ENCODE measurements around the gene ICOS.
A peak's percentile ranks its signal among the peaks of the same experiment; 100 is the strongest.
"Not testable (repeated sequence)": the region's sequence is repeated elsewhere in the genome, so short reads cannot be mapped to it uniquely, and the experiment has no call there.

The ICOS gene

DNA sequence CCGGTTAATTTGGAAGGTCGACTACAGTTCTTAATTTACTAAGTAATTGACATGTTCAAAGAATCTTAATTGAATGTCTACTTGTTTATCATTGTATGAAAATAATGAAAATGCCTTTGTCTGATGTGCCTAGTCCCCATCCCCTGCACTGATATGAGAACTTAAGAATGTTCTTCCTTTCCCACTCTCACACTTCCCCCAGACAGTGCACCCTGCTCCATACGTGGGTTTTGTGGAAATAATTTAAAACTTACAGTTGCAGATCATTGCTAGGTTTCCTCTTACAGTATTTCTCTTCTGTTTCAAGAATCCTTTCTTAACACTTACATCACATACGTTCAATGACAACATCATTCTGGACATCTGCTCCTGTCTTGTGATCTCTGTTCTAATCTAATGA is 3.5 kb downstream of the ICOS start:
- TF ChIP-seq, protein P1, sequence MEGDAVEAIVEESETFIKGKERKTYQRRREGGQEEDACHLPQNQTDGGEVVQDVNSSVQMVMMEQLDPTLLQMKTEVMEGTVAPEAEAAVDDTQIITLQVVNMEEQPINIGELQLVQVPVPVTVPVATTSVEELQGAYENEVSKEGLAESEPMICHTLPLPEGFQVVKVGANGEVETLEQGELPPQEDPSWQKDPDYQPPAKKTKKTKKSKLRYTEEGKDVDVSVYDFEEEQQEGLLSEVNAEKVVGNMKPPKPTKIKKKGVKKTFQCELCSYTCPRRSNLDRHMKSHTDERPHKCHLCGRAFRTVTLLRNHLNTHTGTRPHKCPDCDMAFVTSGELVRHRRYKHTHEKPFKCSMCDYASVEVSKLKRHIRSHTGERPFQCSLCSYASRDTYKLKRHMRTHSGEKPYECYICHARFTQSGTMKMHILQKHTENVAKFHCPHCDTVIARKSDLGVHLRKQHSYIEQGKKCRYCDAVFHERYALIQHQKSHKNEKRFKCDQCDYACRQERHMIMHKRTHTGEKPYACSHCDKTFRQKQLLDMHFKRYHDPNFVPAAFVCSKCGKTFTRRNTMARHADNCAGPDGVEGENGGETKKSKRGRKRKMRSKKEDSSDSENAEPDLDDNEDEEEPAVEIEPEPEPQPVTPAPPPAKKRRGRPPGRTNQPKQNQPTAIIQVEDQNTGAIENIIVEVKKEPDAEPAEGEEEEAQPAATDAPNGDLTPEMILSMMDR (IDR thresholded peaks at IDR 0.05; ENCODE audit: extremely low read depth, insufficient read depth, missing control alignments), result no peak
- in situ Hi-C loops (cut with MboI; ENCODE audit: low pct_unique_long_range_greater_than_20kb, low sequenced_read_pairs, unreplicated experiment), result no loop called here
- no peak for DNase-seq (ENCODE audit: low spot score)

GRCh38 chr2:203943493-203944382 is 7.2 kb downstream of the ICOS start:
- TF ChIP-seq, protein P1 (IDR thresholded peaks at IDR 0.05; ENCODE audit: extremely low read depth, insufficient read depth, missing control alignments), result peak; percentile 3
- in situ Hi-C loops (cut with MboI; ENCODE audit: low pct_unique_long_range_greater_than_20kb, low sequenced_read_pairs, unreplicated experiment); DNase-seq (ENCODE audit: low spot score): not testable (repeated sequence)

GRCh38 chr2:203948733-203949132 is 12.2 kb downstream of the ICOS start:
- in situ Hi-C loops (cut with MboI; ENCODE audit: low pct_unique_long_range_greater_than_20kb, low sequenced_read_pairs, unreplicated experiment), result no loop called here
- TF ChIP-seq, protein P1 (IDR thresholded peaks at IDR 0.05; ENCODE audit: extremely low read depth, insufficient read depth, missing control alignments), result no peak
- DNase-seq (ENCODE audit: low spot score), result peak; percentile 32

DNA sequence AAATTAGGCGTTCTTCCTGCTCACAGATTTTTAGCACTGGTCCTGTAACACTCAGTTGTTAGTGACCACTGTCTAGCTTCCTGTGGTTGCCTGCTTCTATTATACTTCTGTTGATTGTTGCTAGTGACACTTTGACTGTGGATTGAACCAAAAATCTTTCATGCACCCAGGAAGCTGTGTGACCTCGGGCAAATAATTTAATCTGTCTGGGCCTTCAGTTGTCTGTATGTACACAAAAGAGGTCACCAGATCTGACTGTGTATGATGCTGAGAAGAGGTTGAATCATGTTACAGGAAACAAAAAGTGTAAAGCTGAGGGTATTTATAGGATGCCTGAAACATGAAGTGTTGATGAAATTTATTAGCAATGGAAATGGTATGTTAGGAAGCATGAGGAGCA is 12.7 kb downstream of the ICOS start:
- no peak for DNase-seq (ENCODE audit: low spot score)
- TF ChIP-seq, protein P1 (IDR thresholded peaks at IDR 0.05; ENCODE audit: extremely low read depth, insufficient read depth, missing control alignments), result no peak
- in situ Hi-C loops (cut with MboI; ENCODE audit: low pct_unique_long_range_greater_than_20kb, low sequenced_read_pairs, unreplicated experiment), result no loop called here

- TF ChIP-seq, protein P1 (IDR thresholded peaks at IDR 0.05; ENCODE audit: extremely low read depth, insufficient read depth, missing control alignments), result no peak
- DNase-seq (ENCODE audit: low spot score), result no peak
- in situ Hi-C loops (cut with MboI; ENCODE audit: low pct_unique_long_range_greater_than_20kb, low sequenced_read_pairs, unreplicated experiment), result no loop called here
Measured at GRCh38 chr2:203951366-203951902, 14.9 kb downstream of the ICOS start.

GRCh38 chr2:203959265-203959664 is 22.7 kb downstream of the ICOS start:
- in situ Hi-C loops (cut with MboI; ENCODE audit: low pct_unique_long_range_greater_than_20kb, low sequenced_read_pairs, unreplicated experiment), result no loop called here

More at GRCh38 chr2:203959265-203959664, 22.7 kb downstream of the ICOS start:
- DNase-seq (ENCODE audit: low spot score), result no peak
- TF ChIP-seq, protein P1 (IDR thresholded peaks at IDR 0.05; ENCODE audit: extremely low read depth, insufficient read depth, missing control alignments), result no peak

Data from GM13977 (cell line).